Urothelium cell line (cell line): Measurements from ENCODE around the gene LYG2.
"Not testable (repeated sequence)": the region's sequence is repeated elsewhere in the genome, so short reads cannot be mapped to it uniquely, and the experiment has no call there.

Experiments used
- DNase-seq: peaks from one replicate; pipeline ENCODE4 v3.0.0; 2011; ENCODE audit warnings: low spot score, mixed read lengths
- FAIRE-seq: peaks from 2 replicates; lab custom pipeline; 2011; peaks lifted over from hg19 to GRCh38; lab: Jason Lieb, UNC

LYG2 gene

DNA sequence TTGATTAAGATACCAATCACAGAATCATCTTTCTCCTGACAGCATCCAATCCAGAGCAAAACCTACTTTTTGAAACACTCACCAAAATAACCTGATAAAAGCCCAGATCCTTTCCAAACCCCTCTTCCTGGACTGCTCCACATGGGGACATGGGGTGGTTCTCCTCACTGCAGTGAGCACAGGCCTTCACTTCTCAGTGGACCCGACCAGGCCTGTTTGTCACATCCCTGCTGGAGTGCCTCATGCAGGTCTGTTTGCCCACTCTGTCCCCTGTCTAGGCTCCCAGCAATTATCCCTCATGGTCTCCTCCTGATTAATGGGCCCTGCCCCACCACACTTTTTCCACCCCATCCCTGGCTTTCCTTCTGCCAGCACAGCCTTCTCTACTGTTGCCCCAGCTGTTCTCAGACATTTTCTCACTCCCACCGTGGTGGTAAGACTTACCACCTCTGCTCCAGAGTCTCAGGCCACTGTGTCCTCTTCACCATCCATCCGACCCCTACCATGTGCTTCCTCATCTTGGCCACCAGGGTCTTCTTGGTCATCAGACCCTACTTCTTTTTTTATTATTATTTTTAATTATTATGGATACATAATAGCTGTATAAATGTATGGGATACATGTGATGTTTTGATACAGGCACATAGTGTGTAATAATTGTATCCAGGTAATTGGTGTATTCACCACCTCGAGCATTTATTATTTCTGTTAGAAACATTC lies 53.3 kb downstream of the LYG2 start:
- FAIRE-seq (no peak), DNase-seq (no peak)

DNA sequence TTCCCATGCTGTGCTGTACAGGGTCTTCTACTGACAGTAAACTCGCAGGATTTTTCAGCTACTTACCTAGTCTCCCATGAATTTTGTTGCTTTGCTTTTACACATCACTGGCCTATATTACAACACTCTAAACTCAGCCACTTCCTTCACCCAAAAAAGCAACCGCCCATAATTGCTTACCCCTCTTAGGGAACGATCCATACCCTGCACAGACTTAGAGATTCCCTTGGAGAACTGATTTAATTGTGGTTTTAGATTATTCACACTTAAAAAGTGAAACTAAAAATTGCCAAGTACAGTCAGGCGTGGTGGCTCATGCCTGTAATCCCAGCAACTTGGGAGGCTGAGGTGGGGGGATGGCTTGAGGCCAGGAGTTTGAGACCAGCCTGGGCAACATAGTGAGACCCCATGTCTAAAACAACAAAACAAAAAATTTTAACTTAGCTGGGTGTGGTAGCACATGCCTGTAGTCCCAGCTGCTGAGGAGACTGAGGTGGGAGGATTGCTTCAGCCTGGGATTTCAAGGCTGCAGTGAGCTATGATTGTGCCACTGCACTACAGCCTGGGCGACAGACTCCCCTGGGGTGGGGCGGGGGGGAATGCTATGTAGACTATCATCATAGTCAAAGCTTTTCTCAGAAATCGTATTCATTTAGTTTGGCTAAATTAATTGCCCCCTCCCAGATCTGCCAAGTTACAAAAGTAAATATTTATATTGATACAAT lies 55.2 kb downstream of the LYG2 start:
- no peak for DNase-seq
- no peak for FAIRE-seq

DNA sequence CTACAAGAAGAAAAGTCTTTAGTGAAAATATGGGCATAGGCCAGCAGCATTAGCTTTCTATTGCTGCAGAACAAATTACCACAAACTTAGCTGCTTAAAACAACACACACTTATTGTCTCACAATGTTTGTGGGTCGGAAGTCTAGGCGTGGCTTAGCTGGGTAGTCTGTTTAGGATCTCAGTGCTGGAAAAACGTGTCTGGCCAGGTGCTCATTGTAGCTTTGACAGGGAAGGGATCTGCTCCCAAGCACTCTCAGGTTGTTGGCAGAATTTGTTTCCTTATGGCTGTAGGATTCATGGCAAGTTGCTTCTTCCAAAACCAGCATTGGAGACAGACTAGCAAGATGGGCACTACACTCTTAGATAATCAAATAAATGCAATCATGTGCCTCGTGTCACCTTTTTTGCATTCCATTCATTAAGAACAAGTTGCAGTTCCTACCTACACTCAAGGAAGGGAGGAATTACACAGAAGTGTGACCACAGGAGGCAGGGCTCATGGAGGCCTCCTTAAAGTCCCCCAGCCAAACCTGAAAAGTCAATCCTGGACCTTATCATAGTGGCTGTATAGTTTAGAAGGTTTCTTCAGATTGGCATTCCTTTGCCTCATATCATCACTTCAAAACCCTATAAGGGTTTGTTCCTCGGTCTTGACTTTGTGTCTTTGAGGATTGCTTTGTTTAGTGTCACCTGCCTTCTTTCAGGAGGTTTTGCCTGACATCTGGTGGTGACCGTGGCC lies 57.2 kb downstream of the LYG2 start:
- FAIRE-seq, result no peak
- DNase-seq, result no peak

DNA sequence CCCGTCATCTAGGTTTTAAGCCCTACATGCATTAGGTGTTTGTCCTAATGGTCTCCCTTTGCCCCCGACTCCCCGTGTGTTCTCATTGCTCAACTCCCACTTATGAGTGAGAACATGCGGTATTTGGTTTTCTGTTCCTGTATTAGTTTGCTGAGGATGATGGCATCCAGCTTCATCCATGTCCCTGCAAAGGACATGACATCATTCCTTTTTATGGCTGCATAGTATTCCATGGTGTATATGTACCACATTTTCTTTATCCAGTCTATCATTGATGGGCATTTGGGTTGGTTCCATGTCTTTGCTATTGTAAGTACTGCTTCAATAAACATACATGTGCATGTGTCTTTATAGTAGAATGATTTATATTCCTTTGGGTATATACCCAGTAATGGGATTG lies 63.1 kb downstream of the LYG2 start:
- not testable (repeated sequence) for FAIRE-seq, DNase-seq
